CD4-positive, CD25-positive, alpha-beta regulatory T cell (primary cell): ENCODE measurements around the gene ACER3. TPM values are rescaled to one million over a fixed set of nuclear protein-coding genes. Genes with fewer than 3 reads are reported as not detected.
A peak's percentile ranks its signal among the peaks of the same experiment; 100 is the strongest.

ENCODE experiments used
- ATAC-seq, 2 donors: fragments of 150-1000 bp; cut with Tn5 transposase; one replicate each; pipeline ENCODE4 v1.10.0; 2021; ENCODE audit warnings: low read depth in 2 of 2, moderate number of reproducible peaks in 2 of 2, moderate library complexity in 1 of 2
- DNase-seq, 3 donors: peaks; one replicate each; pipeline versions ENCODE4 v3.0.0 to v3.0.0-alpha.2; 2012 to 2022; ENCODE audit warnings: mixed read lengths in 1 of 3
- H3K27ac ChIP-seq: one replicate; pipeline ENCODE4 v1.7.0; 2013; ENCODE audit warnings: mild to moderate bottlenecking, low read length; ENCODE audit not compliant: insufficient read depth, poor library complexity, severe bottlenecking
- H3K27me3 ChIP-seq: one replicate; pipeline ENCODE4 v1.7.0; 2013; ENCODE audit warnings: low read length; ENCODE audit not compliant: control insufficient read depth, insufficient read depth
- H3K36me3 ChIP-seq: one replicate; pipeline ENCODE4 v1.7.0; 2013; ENCODE audit warnings: mild to moderate bottlenecking, low read length, moderate library complexity; ENCODE audit not compliant: control insufficient read depth, insufficient read depth
- H3K4me1 ChIP-seq: 2 replicates; pipeline ENCODE4 v1.7.0; 2013; ENCODE audit warnings: mild to moderate bottlenecking, low read length; ENCODE audit not compliant: insufficient read depth, control insufficient read depth, poor library complexity, severe bottlenecking
- H3K4me3 ChIP-seq: one replicate; pipeline ENCODE4 v1.7.0; 2013; ENCODE audit warnings: low read depth, mild to moderate bottlenecking, low read length, moderate library complexity
- H3K9me3 ChIP-seq, 2 experiments: 1 replicate in 1 of 2; 2 replicates in 1 of 2; pipeline ENCODE4 v1.7.0; 2013; ENCODE audit warnings: low read length in 2 of 2, mild to moderate bottlenecking in 1 of 2, moderate library complexity in 1 of 2; ENCODE audit not compliant: control insufficient read depth in 2 of 2
- H3K27ac Mint-ChIP-seq, 3 donors: one replicate each; pipeline ENCODE4 v1.8.0; 2020 to 2022; ENCODE audit warnings: mild to moderate bottlenecking in 3 of 3, mixed read lengths in 3 of 3, moderate library complexity in 2 of 3
- H3K27me3 Mint-ChIP-seq: one replicate; pipeline ENCODE4 v1.8.0; 2022; ENCODE audit warnings: mild to moderate bottlenecking, mixed read lengths
- H3K36me3 Mint-ChIP-seq: one replicate; pipeline ENCODE4 v1.8.0; 2020; ENCODE audit warnings: mixed read lengths
- H3K4me1 Mint-ChIP-seq, 4 donors: one replicate each; pipeline ENCODE4 v1.8.0; 2020 to 2022; ENCODE audit warnings: mixed read lengths in 4 of 4, mild to moderate bottlenecking in 1 of 4
- H3K4me3 Mint-ChIP-seq, 4 donors: one replicate each; pipeline ENCODE4 v1.8.0; 2020 to 2022; ENCODE audit warnings: mild to moderate bottlenecking in 4 of 4, mixed read lengths in 4 of 4, moderate library complexity in 3 of 4
- H3K9me3 Mint-ChIP-seq, 7 donors: one replicate each; pipeline ENCODE4 v1.8.0; 2020 to 2022; ENCODE audit warnings: mixed read lengths in 7 of 7, mild to moderate bottlenecking in 3 of 7, moderate library complexity in 2 of 7
- polyA plus RNA-seq, 4 donors: library from polyadenylated mRNA; unstranded; fragments of 300-500 nt; fragmentation: Illumina TruSeq; gene quantifications; one replicate each; pipeline ENCODE4 v1.2.3, GENCODE V29; 2021
- total RNA-seq: library from RNA; stranded (reverse); gene quantifications from one replicate; pipeline ENCODE4 v1.2.3, GENCODE V29; 2022

The ACER3 gene
- total and polyA plus RNA-seq, 5 donors from 2014 or later = 2.6 to 11.8 (median 4.4) TPM

DNA sequence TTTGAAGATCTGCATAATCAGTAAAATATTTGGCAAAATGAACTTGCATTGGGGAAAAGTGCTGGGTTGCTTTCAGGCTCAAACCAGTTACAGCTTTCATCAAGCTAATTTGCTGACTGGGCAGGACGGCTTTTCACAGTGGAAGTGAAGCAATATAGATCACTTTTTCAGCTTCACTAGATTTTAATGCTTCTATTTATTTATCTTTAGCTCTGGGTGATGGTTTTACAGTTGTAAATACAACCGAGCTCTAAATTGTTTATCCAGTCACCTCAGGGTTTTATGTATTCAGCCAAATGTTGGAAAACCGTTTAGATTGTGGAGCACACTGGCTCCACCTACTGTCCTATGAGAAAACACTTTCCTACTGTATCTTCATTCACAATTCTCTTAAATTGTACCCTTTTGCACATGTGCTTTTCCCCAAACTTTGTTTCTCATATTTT lies 58.2 kb downstream of the ACER3 start:
- DNase-seq (peak in 2 of 3 donors; percentile 17 to 54), ATAC-seq (no peak)
- Histone ChIP-seq H3K27me3 (no peaks in the 10 kb centered on the region), H3K4me3 (no peak overlapping the region), H3K27ac (no peak overlapping the region), H3K4me1 (peaks cover 6% of the 10 kb centered on the region), H3K36me3 (no peaks in the 10 kb centered on the region), H3K9me3 (no peaks in the 10 kb centered on the region)
- Mint-ChIP-seq H3K27me3 (no peaks in the 10 kb centered on the region), H3K4me1 (peaks cover 1 to 15% (median 7%) of the 10 kb centered on the region in 4 donors), H3K36me3 (peaks cover 4% of the 10 kb centered on the region), H3K27ac (no peak overlapping the region), H3K4me3 (no peak overlapping the region), H3K9me3 (peaks cover 0 to 2% (median 0%) of the 10 kb centered on the region in 7 donors)

DNA sequence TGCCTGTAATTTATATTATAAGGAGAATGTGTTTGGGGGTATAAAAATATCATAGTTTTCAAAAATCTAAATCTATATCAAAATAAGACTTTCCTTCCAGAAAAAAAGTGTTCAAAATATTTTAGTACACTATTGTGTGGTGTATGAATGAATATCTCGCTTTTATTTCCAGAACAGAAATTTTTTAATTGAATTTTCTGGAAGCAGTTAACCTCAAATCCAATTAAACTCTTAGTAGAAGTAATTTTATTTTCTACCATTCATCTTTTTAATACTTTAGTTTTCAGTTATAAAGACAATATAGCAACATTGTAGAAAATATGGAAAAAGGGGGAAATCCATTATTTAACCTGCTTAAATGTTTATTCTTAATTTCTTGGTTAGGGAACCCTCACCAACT lies 58.7 kb downstream of the ACER3 start:
- H3K4me1 ChIP-seq = peaks cover 6% of the 10 kb centered on the region
- Mint-ChIP-seq H3K4me3 (no peak overlapping the region), H3K27me3 (no peaks in the 10 kb centered on the region), H3K36me3 (peaks cover 4% of the 10 kb centered on the region), H3K9me3 (peaks cover 0 to 2% (median 0%) of the 10 kb centered on the region in 7 donors), H3K4me1 (peaks cover 1 to 15% (median 7%) of the 10 kb centered on the region in 4 donors), H3K27ac (no peak overlapping the region)
- H3K36me3 ChIP-seq = no peaks in the 10 kb centered on the region
- DNase-seq (no peak), ATAC-seq (no peak)
- H3K9me3 ChIP-seq = no peaks in the 10 kb centered on the region
- no peaks in the 10 kb centered on the region for H3K27me3 ChIP-seq
- H3K27ac ChIP-seq = no peak overlapping the region
- H3K4me3 ChIP-seq = no peak overlapping the region

GRCh38 chr11:76919887-76920746 lies 59.4 kb downstream of the ACER3 start:
- peaks cover 4% of the 10 kb centered on the region for H3K36me3 Mint-ChIP-seq
- ATAC-seq (peak; percentile 55 to 62), DNase-seq (peak; percentile 33 to 84 (median 72))
- H3K4me1 Mint-ChIP-seq = peaks cover 1 to 15% (median 7%) of the 10 kb centered on the region in 4 donors
- H3K4me3 Mint-ChIP-seq = peak overlapping the region; percentile 51 to 75 (median 60)
- no peaks in the 10 kb centered on the region for H3K27me3 ChIP-seq
- no peak overlapping the region for H3K27ac ChIP-seq
- peak overlapping the region; percentile 67 for H3K4me3 ChIP-seq
- no peaks in the 10 kb centered on the region for H3K27me3 Mint-ChIP-seq
- H3K9me3 ChIP-seq = no peaks in the 10 kb centered on the region
- peaks cover 0 to 2% (median 0%) of the 10 kb centered on the region in 7 donors for H3K9me3 Mint-ChIP-seq
- H3K27ac Mint-ChIP-seq = no peak overlapping the region
- no peaks in the 10 kb centered on the region for H3K36me3 ChIP-seq
- peaks cover 6% of the 10 kb centered on the region for H3K4me1 ChIP-seq

DNA sequence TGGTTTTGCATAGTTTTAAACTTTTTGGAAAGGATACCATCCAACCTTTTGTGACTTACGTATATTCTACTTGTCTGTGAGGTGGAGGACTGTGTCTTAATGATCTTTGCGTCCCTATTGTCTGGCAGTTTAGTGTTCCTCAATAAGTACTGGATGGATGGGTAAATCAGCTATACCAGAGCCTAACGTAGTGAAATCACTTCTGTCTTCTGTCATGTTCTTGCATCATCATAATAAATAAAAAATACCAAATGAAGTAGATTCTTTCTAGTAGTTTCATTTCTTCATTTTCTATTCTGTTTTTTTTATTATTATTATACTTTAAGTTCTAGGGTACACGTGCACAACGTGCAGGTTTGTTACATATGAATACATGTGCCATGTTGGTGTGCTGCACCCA lies 66.4 kb downstream of the ACER3 start:
- no peak overlapping the region for H3K27ac ChIP-seq
- no peak overlapping the region for H3K4me3 ChIP-seq
- no peak for ATAC-seq
- no peak for DNase-seq
- Mint-ChIP-seq H3K4me1 (peaks cover 0 to 3% (median 0%) of the 10 kb centered on the region in 4 donors), H3K36me3 (peaks cover 14% of the 10 kb centered on the region), H3K27me3 (no peaks in the 10 kb centered on the region), H3K9me3 (peaks cover 0 to 2% (median 0%) of the 10 kb centered on the region in 7 donors), H3K27ac (no peak overlapping the region), H3K4me3 (no peak overlapping the region)
- H3K9me3 ChIP-seq = no peaks in the 10 kb centered on the region
- no peaks in the 10 kb centered on the region for H3K27me3 ChIP-seq
- H3K4me1 ChIP-seq = no peaks in the 10 kb centered on the region
- H3K36me3 ChIP-seq = no peaks in the 10 kb centered on the region

DNA sequence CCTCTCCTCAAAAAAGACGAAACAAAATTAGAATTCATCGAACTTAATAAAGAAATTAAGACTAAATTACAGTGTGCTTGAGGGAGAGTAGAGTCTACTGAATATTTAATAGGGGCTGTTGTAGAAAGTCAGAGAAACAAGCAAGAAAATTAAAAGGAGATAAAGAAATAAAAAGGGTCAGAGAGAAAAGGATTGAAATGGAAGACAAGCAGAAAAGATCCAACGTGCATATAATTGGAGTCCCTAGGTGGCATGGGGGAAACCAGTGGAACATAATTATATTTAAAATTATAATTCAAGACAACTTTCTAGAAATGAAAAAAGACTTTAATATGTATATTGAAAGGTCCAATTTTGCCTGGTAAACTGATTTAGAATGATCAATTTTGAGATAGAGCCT lies 74.3 kb downstream of the ACER3 start:
- Histone ChIP-seq H3K27me3 (no peaks in the 10 kb centered on the region), H3K4me1 (no peaks in the 10 kb centered on the region), H3K9me3 (peaks cover 4 to 7% of the 10 kb centered on the region in 2 experiments), H3K36me3 (no peaks in the 10 kb centered on the region), H3K4me3 (no peak overlapping the region), H3K27ac (no peak overlapping the region)
- H3K4me1 Mint-ChIP-seq = peaks cover 0 to 5% (median 0%) of the 10 kb centered on the region in 4 donors
- peaks cover 0 to 6% (median 0%) of the 10 kb centered on the region in 7 donors for H3K9me3 Mint-ChIP-seq
- peaks cover 19% of the 10 kb centered on the region for H3K36me3 Mint-ChIP-seq
- no peak overlapping the region for H3K4me3 Mint-ChIP-seq
- H3K27ac Mint-ChIP-seq = no peak overlapping the region
- DNase-seq (no peak), ATAC-seq (no peak)
- H3K27me3 Mint-ChIP-seq = no peaks in the 10 kb centered on the region

GRCh38 chr11:76939219-76939631 lies 78.5 kb downstream of the ACER3 start:
- no peak for DNase-seq
- Mint-ChIP-seq H3K4me3 (no peak overlapping the region), H3K4me1 (peaks cover 0 to 7% (median 0%) of the 10 kb centered on the region in 4 donors), H3K27me3 (no peaks in the 10 kb centered on the region), H3K36me3 (peaks cover 19% of the 10 kb centered on the region), H3K9me3 (peaks cover 2 to 16% (median 7%) of the 10 kb centered on the region in 7 donors), H3K27ac (no peak overlapping the region)
- peaks cover 6 to 7% of the 10 kb centered on the region in 2 experiments for H3K9me3 ChIP-seq
- H3K4me1 ChIP-seq = no peaks in the 10 kb centered on the region
- no peak overlapping the region for H3K27ac ChIP-seq
- no peak for ATAC-seq
- no peaks in the 10 kb centered on the region for H3K27me3 ChIP-seq
- no peaks in the 10 kb centered on the region for H3K36me3 ChIP-seq
- no peak overlapping the region for H3K4me3 ChIP-seq

DNA sequence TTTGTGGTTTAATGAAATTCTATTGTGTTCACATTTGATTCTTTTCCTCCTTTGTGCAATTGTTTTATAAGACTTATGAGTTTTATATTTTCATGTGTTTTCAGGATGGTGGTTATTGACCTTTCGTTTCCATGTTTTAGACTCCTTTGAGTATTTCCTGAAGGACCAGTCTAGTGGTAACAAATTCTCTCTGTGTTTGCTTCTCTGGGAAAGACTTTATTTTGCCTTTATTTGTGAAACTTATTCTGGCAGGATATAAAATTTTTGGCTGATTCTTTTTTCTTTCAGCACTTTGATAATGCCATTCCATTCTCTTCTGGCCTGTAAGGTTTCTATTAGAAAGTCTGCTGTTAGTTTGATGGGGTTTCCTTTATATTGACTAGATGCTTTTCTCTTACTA lies 83.5 kb downstream of the ACER3 start:
- H3K4me1 Mint-ChIP-seq = peaks cover 0 to 8% (median 0%) of the 10 kb centered on the region in 4 donors
- Histone ChIP-seq H3K36me3 (peaks cover 3% of the 10 kb centered on the region), H3K27ac (no peak overlapping the region), H3K4me3 (no peak overlapping the region), H3K27me3 (no peaks in the 10 kb centered on the region), H3K9me3 (peaks cover 0 to 11% of the 10 kb centered on the region in 2 experiments), H3K4me1 (no peaks in the 10 kb centered on the region)
- DNase-seq = no peak
- no peak overlapping the region for H3K4me3 Mint-ChIP-seq
- no peak overlapping the region for H3K27ac Mint-ChIP-seq
- no peak for ATAC-seq
- H3K9me3 Mint-ChIP-seq = peaks cover 1 to 27% (median 8%) of the 10 kb centered on the region in 7 donors
- peaks cover 20% of the 10 kb centered on the region for H3K36me3 Mint-ChIP-seq
- no peaks in the 10 kb centered on the region for H3K27me3 Mint-ChIP-seq
